ENCODE data around the gene PLEKHF1. TPM values are rescaled to one million over a fixed set of nuclear protein-coding genes. Genes with fewer than 3 reads are reported as not detected.

The PLEKHF1 gene
- total RNA-seq, 1 donor from 2014 or later: 3.6 TPM

DNA sequence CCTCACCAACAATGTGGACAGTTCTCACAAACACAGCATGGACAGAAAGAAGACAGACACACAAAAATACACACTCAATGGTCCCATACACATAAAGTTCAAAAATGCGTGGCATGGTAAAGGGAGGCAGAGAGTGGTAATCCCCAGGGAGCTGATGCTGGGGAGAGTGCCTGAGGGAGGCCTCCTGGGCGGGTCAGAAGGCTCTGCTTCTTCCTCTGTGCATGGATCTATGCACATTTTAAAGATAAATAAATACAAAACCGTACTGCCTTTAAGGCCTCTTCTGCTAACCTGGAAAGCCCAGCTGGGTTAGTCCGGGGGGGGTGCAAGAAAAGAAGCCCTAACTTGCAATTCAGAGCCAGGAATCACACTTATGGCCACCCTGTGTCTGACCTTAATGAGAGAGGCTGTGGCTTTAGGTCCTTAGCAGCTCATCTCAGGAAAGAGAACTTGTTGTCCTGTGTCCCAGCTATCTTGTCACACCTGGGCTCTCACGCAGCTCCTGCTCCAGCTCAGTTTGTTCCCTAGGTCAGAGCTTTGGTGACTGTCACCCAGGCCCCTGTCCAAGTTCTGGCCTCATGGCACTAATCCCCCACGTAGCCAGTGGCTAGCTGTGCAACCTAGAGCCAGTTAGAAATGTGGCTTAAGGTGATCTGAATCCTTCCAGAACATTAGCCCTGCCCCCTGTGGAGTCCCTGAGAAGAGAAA is 30.7 kb upstream of the PLEKHF1 start:
- no peak for DNase-seq (ENCODE audit: low read depth in 2 of 2)

DNA sequence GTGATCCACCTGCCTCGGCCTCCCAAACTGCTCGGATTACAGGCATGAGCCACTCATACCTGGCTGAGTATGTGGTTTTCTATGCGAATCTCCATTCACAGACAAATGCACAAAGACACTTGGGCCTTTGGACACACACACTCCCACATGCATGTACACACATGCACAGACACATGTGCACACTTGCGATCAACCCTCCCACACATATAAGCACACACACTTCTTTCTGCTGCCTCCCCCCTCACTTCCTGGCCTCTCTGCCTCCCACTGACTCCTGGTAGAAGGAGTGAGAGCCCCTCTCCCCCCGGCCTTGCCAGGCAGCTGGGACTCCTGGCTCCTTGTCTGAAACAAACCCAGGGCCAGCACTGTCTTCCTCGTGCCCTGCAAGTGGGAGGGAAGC is 29.3 kb upstream of the PLEKHF1 start:
- no peak for DNase-seq (ENCODE audit: low read depth in 2 of 2)

DNA sequence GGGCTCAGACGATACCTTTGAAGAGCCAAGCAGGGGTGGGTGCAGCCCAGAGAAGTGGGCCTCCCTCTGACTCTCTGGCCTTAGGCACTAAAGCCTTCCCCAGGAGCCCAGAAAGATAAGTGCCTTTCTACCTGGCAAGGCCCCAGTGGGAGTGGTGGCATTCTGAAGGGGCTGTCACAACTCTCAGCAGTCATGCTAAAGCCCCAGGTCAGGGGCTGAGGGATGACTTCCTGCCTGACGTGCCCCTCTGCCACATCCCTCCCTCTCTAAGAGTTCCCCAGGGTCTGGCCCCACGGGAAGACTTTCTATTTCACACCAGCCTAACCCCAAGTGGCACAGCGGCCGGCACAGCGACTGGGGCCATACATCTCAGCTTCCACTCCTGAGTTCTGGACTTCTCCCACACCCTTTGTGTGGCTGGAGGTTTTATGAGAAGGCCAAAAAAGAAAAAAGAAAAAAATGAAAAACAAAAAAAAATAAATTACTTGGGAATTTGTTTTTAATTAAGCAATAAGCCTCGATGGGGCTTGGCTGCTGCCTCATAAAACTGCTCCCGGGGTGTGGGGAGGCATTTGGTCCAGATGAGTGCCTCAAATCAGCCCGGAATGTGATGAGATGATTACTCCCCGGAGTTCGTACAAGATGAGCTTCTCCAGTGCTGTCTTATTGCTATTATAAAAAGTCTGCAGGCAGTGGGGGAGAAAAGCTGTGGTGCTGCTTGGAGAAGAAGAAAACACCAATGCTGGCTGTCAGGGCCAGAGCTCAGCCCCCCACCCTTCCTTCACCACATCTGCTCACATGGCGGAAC is 28.5 kb upstream of the PLEKHF1 start:
- DNase-seq (ENCODE audit: low read depth in 2 of 2): no peak

DNA sequence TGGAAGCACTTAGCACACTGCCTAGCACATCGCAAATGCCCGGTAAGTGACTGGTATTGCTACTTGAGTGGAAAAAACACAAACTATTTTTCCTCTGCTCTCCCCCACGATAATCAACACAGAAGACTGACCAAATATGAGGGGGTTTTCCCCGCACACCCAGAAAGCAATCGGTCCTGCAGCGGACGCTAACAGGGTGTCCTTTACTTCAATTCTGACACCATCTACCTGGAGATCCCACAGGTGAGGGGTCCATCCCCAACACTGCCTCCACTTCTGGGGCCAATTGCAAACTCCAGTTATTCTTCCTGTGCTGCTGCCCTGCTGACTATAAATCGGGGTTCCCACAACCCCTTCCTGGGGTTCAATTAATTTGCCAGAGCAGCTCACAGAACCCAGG is 26.2 kb upstream of the PLEKHF1 start:
- no peak for DNase-seq (ENCODE audit: low read depth in 2 of 2)

- DNase-seq (ENCODE audit: low read depth in 2 of 2): no peak
Measured at GRCh38 chr19:29640231-29640630, 25.0 kb upstream of the PLEKHF1 start.

- DNase-seq (ENCODE audit: low read depth in 2 of 2): no peak
Measured at GRCh38 chr19:29641597-29641996, 23.7 kb upstream of the PLEKHF1 start.

- DNase-seq (ENCODE audit: low read depth in 2 of 2): no peak
Measured at GRCh38 chr19:29643361-29643935, 21.8 kb upstream of the PLEKHF1 start.

DNA sequence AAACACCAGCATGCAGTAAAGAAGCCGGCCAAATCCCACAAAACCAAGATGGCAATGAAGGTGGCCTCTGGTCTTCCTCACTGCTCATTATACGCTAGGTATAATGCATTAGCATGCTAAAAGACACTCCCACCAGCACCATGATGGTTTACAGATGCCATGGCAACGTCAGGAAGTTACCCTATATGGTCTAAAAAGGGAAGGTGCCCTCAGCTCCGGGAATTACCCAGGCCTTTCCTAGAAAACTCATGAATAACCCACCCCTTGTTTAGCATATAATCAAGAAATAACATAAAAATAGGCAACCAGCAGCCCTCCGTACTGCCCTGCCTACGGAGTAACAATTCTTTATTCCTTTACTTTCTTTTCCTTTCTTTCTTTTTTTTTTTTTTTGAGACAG is 21.1 kb upstream of the PLEKHF1 start:
- no peak for DNase-seq (ENCODE audit: low read depth in 2 of 2)

DNA sequence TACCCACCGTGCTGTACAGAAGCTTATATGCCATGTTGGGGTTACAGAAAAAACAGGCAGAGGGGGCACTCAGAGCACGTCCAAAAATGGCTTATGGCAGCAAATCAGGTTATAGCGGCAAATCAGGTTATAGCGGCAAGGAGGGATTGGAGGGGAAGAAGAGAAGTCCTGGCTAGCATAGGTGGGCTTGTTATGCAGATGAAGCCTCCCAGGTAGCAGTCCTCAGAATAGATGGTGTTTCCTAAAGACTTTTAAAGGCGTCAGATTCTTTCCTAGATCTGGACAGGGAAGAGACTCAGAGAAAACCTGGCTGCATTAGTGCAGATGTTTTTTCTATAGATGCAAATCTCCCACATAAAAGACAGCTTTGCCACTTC is 19.8 kb upstream of the PLEKHF1 start:
- DNase-seq (ENCODE audit: low read depth in 2 of 2): no peak

DNA sequence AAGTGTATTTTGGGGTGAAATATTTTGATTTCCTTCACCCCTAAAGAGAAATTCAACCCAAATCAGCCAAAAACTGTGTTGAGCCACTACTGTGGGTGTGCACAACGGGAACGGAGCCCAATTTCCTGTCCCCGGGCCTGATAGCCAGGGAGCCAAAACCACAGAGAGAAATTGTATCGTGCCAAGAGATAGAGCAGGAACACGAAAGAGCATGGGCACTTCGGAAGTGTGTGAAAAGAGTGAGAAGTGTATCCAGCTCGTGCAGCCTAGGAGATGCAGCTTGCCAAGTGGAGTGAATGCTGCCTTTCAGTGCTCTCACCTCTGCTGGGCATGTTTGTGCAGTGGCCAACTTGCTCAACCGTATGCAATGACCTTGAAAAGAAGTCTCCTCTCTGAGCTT is 19.4 kb upstream of the PLEKHF1 start:
- DNase-seq (ENCODE audit: low read depth in 2 of 2): peak in 1 of 2 donors; percentile 34

DNA sequence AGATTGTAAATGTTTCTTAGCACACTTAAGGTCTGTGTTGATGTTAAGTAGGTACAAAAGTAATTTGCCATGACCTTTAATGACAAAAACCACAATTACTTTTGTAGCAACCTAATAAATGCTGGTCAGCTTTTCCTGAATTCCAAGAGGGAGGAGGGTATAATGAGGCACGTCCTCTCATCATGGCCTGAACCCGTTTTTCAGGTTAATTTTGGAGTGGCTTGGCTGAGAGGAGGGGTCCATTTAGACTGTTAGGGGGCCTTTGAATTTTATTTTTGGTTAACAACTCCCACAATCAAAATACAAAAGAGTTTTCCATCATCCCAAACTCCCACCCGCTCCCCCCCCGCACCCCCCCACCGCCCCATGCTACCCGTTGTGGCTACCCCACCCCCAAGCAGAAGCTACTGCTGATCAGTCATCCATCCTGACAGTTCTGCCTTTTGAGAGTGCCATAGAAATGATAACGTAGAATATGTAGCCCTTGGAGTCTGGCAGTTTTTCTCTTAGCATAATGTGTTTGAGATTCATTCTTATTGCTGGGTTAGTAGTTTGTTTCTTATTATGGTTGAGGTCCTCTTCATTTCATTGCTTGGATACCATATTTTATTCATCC is 14.4 kb upstream of the PLEKHF1 start:
- DNase-seq (ENCODE audit: low read depth in 2 of 2): no peak

DNA sequence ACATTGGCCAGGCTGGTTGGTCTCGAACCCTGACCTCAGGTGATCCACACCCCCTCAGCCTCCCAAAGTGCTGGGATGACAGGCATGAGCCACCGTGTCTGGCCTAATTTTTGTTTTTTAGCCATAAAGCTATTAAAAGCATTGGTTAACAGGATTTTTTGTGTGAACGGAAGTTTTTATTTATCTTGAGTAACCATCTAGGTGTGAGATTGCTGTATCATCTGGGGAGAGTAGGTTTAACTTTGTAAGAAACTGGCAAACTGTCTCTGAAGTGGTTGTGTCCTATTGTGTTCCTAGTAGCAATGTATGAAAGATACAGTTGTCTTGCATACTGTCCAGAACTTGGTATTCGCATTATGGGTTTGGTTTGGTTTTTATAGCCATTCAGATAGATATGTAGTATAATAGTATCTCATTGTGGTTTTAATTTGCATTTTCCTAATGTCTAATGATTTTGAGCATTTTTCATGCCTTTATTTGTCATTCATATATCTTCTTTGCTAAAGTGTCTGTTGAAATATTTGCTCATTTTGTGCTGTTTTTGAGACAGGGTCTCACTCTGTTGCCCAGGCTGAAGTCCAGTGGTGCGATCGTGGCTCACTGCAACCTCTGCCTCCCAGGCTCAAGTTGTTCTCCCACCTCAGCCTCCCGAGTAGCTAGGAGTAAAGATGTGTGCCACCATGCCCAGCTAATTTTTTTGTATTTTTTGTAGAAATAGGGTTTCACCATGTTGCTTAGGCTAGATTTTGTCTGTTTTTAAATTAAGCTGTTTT is 13.5 kb upstream of the PLEKHF1 start:
- DNase-seq (ENCODE audit: low read depth in 2 of 2): no peak

- DNase-seq (ENCODE audit: low read depth in 2 of 2): no peak
Measured at GRCh38 chr19:29653398-29653797, 11.9 kb upstream of the PLEKHF1 start.

GRCh38 chr19:29655648-29656335 is 9.5 kb upstream of the PLEKHF1 start:
- DNase-seq (ENCODE audit: low read depth in 2 of 2): no peak

DNA sequence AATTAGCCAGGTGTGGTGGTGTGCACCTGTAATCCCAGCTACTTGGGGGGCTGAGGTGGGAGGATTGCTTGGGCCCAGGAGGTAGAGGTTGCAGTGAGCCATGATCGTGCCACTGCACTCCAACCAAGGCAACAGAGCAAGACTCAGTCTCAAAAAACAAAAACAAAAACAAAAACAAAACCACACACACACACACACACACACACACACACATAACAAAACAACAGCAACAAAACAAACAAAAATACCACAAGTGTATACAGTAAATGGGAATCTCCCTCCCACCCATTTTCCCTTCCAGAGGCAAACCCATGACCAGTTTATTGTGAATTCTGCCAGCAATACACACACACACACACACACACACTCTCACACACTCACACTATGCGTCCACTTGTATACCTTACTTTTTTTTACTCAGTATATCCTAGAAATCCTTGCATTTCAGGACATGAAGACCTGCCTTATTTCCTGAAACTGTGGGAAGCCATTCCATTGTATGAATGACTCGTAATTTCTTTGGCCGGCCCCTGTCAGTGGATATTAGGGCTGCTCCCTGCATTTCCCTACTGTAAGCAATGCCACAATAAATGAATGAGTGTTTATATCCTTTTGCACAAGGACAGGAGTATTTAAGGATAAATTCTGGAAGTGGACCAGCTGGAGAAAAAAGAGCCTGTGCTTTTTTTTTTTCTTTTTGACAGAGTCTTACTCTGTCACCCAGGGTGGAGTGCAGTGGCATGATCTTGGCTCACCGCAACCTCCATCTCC is 6.9 kb upstream of the PLEKHF1 start:
- no peak for DNase-seq (ENCODE audit: low read depth in 2 of 2)

DNA sequence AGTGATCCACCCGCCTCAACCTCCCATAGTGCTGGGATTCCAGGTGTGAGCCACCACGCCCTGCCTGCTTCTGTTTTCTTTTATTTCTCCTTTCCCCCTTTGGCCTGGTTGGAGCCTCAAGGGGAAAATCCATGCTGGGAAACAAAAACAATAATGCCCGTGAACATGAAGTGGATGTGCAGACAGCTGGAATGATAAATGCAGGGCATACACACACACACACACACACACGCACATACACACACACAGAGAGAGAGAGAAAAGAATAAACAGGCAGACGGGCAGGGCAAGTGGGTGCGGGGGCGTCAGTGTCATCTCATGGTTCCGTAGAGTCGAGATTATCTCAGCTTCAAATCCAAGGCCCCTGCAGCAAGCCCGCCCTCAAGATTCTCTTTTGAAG is 4.4 kb upstream of the PLEKHF1 start:
- peak in 1 of 2 donors; percentile 28 for DNase-seq (ENCODE audit: low read depth in 2 of 2)

DNA sequence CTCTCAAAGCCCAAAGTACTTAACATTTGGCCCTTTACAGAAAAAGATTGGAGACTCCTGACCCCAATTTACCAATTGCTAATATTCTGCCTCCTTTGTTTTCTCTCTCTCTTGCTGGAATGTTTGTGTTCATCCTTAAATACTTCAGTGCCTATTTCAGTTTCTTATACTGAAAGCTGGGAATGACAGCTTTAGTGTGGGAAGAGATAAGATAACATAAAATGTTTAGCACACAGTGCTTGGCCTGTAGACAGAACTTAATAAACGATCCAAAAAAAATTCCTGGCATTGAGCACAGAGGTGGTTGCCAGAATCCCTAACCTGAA is 3.0 kb upstream of the PLEKHF1 start:
- no peak for DNase-seq (ENCODE audit: low read depth in 2 of 2)

- DNase-seq (ENCODE audit: low read depth in 2 of 2): peak; percentile 33 to 84
Measured at GRCh38 chr19:29662604-29663404, 2.5 kb upstream of the PLEKHF1 start.
